Adrenal gland (tissue), 12 donors: Measurements from ENCODE around the gene SEC16B. TPM values are rescaled to one million over a fixed set of nuclear protein-coding genes. Genes with fewer than 3 reads are reported as not detected.

ENCODE experiments used
- DNase-seq, 7 donors: peaks; one replicate each; pipeline ENCODE4 v3.0.0-alpha.2; 2019 to 2020
- H3K27ac ChIP-seq, 5 donors: fragments of 200-600 bp; sonication (generic) in 4 of 5; 1 replicate in 3 of 5; 2 replicates in 2 of 5; pipeline versions ENCODE4 v1.5.1 to v1.8.0; 2016 to 2020; ENCODE audit warnings: mild to moderate bottlenecking in 1 of 5
- H3K27me3 ChIP-seq: fragments of 200-600 bp; 2 replicates; pipeline ENCODE4 v1.8.0; 2021
- H3K36me3 ChIP-seq, 2 donors: fragments of 200-600 bp; replicated peaks in 1 of 2; 1 replicate in 1 of 2; 2 replicates in 1 of 2; pipeline versions ENCODE4 v1.5.1 to v1.8.0; 2018 to 2022
- H3K4me1 ChIP-seq, 2 donors: fragments of 200-600 bp; replicated peaks in 1 of 2; 1 replicate in 1 of 2; 2 replicates in 1 of 2; pipeline versions ENCODE4 v1.5.1 to v1.8.0; 2018 to 2021
- H3K4me3 ChIP-seq, 4 donors: fragments of 200-600 bp; sonication (generic) in 3 of 4; one replicate each; pipeline ENCODE4 v1.5.1; 2016 to 2018
- H3K9me3 ChIP-seq, 3 donors: fragments of 200-600 bp; sonication (generic) in 1 of 3; replicated peaks in 1 of 3; 1 replicate in 2 of 3; 2 replicates in 1 of 3; pipeline versions ENCODE4 v1.5.1 to v1.8.0; 2016 to 2021
- POLR2A ChIP-seq, 2 donors: fragments of 450-650 bp; IDR thresholded peaks; one replicate each; pipeline ENCODE4 v1.6.1; 2017; ENCODE audit warnings: antibody characterized with exemption in 2 of 2, mild to moderate bottlenecking in 2 of 2, moderate library complexity in 1 of 2
- WGBS, 4 donors: extraction: QIAGEN DNeasy Blood & Tissue Kit in 2 of 4; methylation state at CpG; one replicate each; pipeline versions ENCODE4 v1.1.5 to v1.1.7; 2013 to 2017; 5-methylcytosine and 5-hydroxymethylcytosine counted together
- intact Hi-C, 2 donors: fragments of 100-400 bp; cut with DNase I; formaldehyde crosslinking; loops; one replicate each; pipeline versions ENCODE4 v1.14.1 to v1.15.0; 2022 to 2023
- polyA plus RNA-seq, 3 donors: library from polyadenylated mRNA; stranded (reverse); fragments of 200-250 nt in 2 of 3; fragments of 350-450 nt in 1 of 3; fragmentation: Illumina TruSeq in 1 of 3; extraction: RNeasy Lipid Tissue Mini Kit (QIAGEN cat#74804) in 1 of 3; gene quantifications; one replicate each; pipeline ENCODE4 v1.2.3, GENCODE V29; 2013 to 2014
- total RNA-seq, 9 donors: library from RNA; depleted of rRNA in 4 of 9; stranded (reverse); fragments of >200 nt in 4 of 9; fragments of 120-200 nt in 1 of 9; fragmentation: NEBNext Ultra II Directional in 1 of 9; extraction: Animal tissue kit (Norgen Biotek cat#: 25700) in 1 of 9; gene quantifications; one replicate each; pipeline versions ENCODE4 v1.1.0 to v1.2.4, GENCODE V29; 2013 to 2023
- TF ChIP-seq, protein P1 (sequence below), 6 experiments: fragments of 450-650 bp in 4 of 6; fragments of 200-600 bp in 2 of 6; sonication (generic) in 1 of 6; IDR thresholded peaks; 1 replicate in 5 of 6; 2 replicates in 1 of 6; pipeline versions ENCODE4 v1.5.1 to v1.8.0; 2016 to 2021; ENCODE audit warnings: antibody characterized with exemption in 6 of 6, mild to moderate bottlenecking in 2 of 6, moderate library complexity in 1 of 6
- donor health status: healthy with polysubstance abuse.
- donor health status: Bipolar disorder and iron deficiency.
- donor health status: DM: yes; HTN: yes; CAD: no.
- donor health status: DM: no; HTN: no; CAD: no.
- donor health status: DM: no; HTN: no; CAD: no.
- donor health status: DM: yes; HTN: yes; CAD: no.

Gene SEC16B
- total and polyA plus RNA-seq, 12 donors = 0.87 to 64.5 (median 6.5) TPM

DNA sequence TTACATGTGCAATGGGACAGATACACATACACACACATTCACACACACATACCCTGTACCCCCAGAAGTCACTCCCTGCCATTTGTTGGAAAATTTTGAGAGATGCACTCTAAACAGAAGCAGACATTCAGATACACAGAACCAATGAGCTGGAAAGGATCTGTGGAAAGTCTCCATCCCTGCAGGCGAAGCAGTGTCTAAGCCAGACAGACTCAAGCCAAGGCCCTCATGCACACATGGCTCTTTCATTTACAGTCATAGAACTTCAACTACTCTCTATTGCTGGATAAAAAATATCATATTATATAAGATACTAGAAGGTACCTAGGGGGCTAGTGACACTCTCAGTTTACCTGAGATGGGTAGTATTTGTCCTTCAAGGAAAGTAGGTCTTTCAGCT is 7.3 kb upstream of the SEC16B start:
- H3K27me3 ChIP-seq = no peaks in the 10 kb centered on the region
- no peaks in the 10 kb centered on the region for H3K9me3 ChIP-seq
- TF ChIP-seq, protein P1, sequence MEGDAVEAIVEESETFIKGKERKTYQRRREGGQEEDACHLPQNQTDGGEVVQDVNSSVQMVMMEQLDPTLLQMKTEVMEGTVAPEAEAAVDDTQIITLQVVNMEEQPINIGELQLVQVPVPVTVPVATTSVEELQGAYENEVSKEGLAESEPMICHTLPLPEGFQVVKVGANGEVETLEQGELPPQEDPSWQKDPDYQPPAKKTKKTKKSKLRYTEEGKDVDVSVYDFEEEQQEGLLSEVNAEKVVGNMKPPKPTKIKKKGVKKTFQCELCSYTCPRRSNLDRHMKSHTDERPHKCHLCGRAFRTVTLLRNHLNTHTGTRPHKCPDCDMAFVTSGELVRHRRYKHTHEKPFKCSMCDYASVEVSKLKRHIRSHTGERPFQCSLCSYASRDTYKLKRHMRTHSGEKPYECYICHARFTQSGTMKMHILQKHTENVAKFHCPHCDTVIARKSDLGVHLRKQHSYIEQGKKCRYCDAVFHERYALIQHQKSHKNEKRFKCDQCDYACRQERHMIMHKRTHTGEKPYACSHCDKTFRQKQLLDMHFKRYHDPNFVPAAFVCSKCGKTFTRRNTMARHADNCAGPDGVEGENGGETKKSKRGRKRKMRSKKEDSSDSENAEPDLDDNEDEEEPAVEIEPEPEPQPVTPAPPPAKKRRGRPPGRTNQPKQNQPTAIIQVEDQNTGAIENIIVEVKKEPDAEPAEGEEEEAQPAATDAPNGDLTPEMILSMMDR (IDR thresholded peaks at IDR 0.05) = no peak
- no peak for TF ChIP-seq POLR2A (IDR thresholded peaks at IDR 0.05)
- DNase-seq = no peak
- no peak overlapping the region for H3K4me3 ChIP-seq
- H3K4me1 ChIP-seq = no peaks in the 10 kb centered on the region
- intact Hi-C loops = loop anchor here in 1 of 2 donors (10.0 kb wide), 1 partner anchor 48 kb away; no protein-coding TSS in a partner anchor
- WGBS, 4 donors = 92 to 100% (median 97%) methylated on average over 1 of the region's 1 CpG
- no peak overlapping the region for H3K27ac ChIP-seq
- H3K36me3 ChIP-seq = no peaks in the 10 kb centered on the region

DNA sequence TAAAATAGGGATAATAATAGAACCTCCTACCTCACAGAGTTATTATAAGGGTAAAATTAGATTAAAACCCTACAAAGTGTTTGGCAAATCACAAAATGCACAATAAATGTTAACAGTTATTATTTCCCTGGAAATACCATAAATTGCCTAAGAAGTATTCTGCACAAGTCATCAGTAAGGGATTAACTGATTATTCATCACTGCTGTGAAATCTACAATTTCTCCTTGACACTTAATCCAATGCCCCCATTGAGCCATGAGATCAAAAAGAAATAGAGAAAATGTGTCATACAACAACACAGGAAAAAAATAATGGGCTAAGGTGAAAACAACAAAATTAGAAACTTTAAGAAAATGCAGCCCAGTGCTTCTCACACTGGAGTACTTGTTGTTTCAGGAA is 6.7 kb upstream of the SEC16B start:
- Histone ChIP-seq H3K9me3 (no peaks in the 10 kb centered on the region), H3K4me1 (no peaks in the 10 kb centered on the region), H3K4me3 (no peak overlapping the region), H3K27me3 (no peaks in the 10 kb centered on the region), H3K27ac (no peak overlapping the region), H3K36me3 (no peaks in the 10 kb centered on the region)
- no peak for DNase-seq
- intact Hi-C loops = loop anchor here in 1 of 2 donors (10.0 kb wide), 1 partner anchor 48 kb away; no protein-coding TSS in a partner anchor
- no peak for TF ChIP-seq POLR2A (IDR thresholded peaks at IDR 0.05)
- TF ChIP-seq, protein P1 (IDR thresholded peaks at IDR 0.05) = no peak

DNA sequence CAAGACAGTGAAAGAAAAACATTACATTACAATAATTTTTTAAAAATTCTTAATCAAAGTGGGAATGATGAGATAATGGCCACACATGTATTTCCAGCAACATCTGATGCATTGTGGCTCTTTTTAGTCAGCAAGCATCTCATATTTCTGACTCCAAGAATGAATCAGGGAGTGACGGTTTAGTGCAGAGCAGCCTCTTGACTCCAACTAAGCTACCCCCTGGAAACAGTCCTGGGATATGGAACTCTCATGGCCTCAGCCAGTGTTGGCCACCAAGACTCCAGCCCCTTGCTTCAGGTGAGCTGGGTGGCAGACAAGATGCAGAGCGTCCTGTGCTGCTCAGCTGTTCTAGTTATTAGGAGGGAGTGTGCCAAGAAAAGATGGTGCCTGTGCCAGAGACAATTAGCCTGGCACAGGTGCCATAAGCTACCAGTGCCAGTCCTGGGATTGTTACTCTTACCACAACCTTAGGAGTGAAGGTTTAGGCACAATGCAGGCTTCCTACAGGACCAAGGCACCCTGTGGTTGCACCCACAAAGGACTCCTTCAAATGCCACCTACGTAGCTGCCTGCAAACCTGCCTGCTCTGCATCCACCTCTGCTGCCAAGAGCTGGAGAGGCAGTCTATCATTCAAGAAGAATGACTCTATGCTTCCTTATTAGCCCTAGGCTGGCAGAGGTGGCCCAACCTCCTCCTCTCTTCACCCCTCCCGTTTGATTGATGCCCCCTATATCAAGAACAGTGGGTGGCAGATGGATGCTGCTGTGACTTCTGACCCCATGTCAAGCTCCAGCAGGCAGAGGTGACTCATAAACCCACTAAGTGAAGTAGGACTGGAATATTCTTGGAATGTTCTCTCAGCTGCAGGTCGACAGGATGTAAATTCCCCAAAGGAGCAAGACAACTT is 6.0 kb upstream of the SEC16B start:
- H3K36me3 ChIP-seq = no peaks in the 10 kb centered on the region
- H3K9me3 ChIP-seq = no peaks in the 10 kb centered on the region
- H3K4me1 ChIP-seq = no peaks in the 10 kb centered on the region
- DNase-seq = no peak
- no peak for TF ChIP-seq POLR2A (IDR thresholded peaks at IDR 0.05)
- no peaks in the 10 kb centered on the region for H3K27me3 ChIP-seq
- H3K4me3 ChIP-seq = no peak overlapping the region
- 69 to 83% (median 78%) methylated on average over 4 to 5 of the region's 5 CpGs for WGBS, 4 donors
- intact Hi-C loops = loop anchor here in 1 of 2 donors (10.0 kb wide), 1 partner anchor 49 kb away; no protein-coding TSS in a partner anchor
- no peak overlapping the region for H3K27ac ChIP-seq

DNA sequence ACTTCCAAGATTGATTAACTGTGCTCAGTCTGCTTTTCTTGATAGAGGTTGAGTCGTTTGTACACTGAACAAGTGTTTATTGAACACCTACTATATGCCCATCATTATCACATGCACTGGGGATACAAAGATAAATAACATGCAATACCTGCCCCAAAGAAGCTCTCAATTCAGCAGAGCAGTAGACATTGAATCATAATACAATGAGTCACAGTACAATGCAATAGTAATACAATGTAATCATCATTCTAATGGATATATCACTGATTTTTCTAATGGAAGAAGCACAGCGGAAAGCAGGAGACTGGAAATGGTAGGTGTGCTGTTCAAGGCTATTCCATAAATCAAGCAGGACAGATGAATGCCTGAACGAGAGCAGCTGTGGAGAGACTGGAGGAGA is 3.7 kb upstream of the SEC16B start:
- intact Hi-C loops = loop anchor here in 1 of 2 donors (10.0 kb wide), 1 partner anchor 51 kb away; no protein-coding TSS in a partner anchor
- no peak overlapping the region for H3K27ac ChIP-seq
- no peak for TF ChIP-seq POLR2A (IDR thresholded peaks at IDR 0.05)
- TF ChIP-seq, protein P1 (IDR thresholded peaks at IDR 0.05) = no peak
- peaks cover 8 to 10% of the 10 kb centered on the region in 2 donors for H3K4me1 ChIP-seq
- DNase-seq = no peak
- no peak overlapping the region for H3K4me3 ChIP-seq
- H3K27me3 ChIP-seq = no peaks in the 10 kb centered on the region
- WGBS, 4 donors = 68 to 78% (median 74%) methylated on average over 3 of the region's 3 CpGs
- H3K9me3 ChIP-seq = no peaks in the 10 kb centered on the region
- no peaks in the 10 kb centered on the region for H3K36me3 ChIP-seq
